HCT116 (cell line): Measurements from ENCODE around the gene MED15. TPM values are rescaled to one million over a fixed set of nuclear protein-coding genes. Genes with fewer than 3 reads are reported as not detected.

Experiments used
- ATAC-seq: fragments of 200-7000 bp; cut with Tn5 transposase; 2 replicates; pipeline ENCODE4 v1.9.1; 2020; ENCODE audit warnings: mild to moderate bottlenecking, moderate library complexity
- BruUV-seq: library from RNA; stranded (reverse); fragments of 400-500 nt; replicated peaks from 2 replicates; lab custom pipeline; 2021; lab: Mats Ljungman, UMichigan
- CTCF ChIA-PET: fragments of 300-600 bp; sonication (Branson Sonifier 250); formaldehyde crosslinking; loops from one replicate; lab custom pipeline; 2021; ENCODE audit warnings: antibody characterized with exemption; lab: Charles Lee
- POLR2A ChIA-PET: fragments of 300-600, 350-600 bp; sonication (Branson Sonifier 250); formaldehyde crosslinking; loops from one replicate; lab custom pipeline; 2021; ENCODE audit warnings: antibody characterized with exemption; lab: Charles Lee
- RAD21 ChIA-PET, 2 experiments: fragments of 300-600 bp; sonication (Branson Sonifier 250); formaldehyde crosslinking; loops; one replicate each; lab custom pipeline; 2023; ENCODE audit warnings: low total read pairs in 2 of 2; ENCODE audit not compliant: uncharacterized antibody in 2 of 2, unreplicated experiment in 2 of 2, low non-redundant PET in 1 of 2; lab: Charles Lee
- DNase-seq: peaks from one replicate; pipeline ENCODE4 v3.0.0-alpha.2; 2010; ENCODE audit warnings: low read depth, low spot score
- H2AFZ ChIP-seq: fragments of 200-600 bp; shearing (Covaris generic), sonication (generic); 2 replicates; pipeline ENCODE4 v1.6.1; 2017; ENCODE audit warnings: low read depth, mixed run types, mixed read lengths, antibody characterized with exemption, low read length; ENCODE audit not compliant: poor library complexity, severe bottlenecking
- H3K27ac ChIP-seq: 2 replicates; pipeline ENCODE4 v1.5.1; 2012; ENCODE audit warnings: low read depth, low read length
- H3K27me3 ChIP-seq: fragments of 200-600 bp; sonication (generic); 2 replicates; pipeline ENCODE4 v1.6.1; 2016; ENCODE audit warnings: mixed run types, low read length, mixed read lengths; ENCODE audit not compliant: insufficient read depth
- H3K36me3 ChIP-seq, 2 experiments: fragments of 200-500 bp in 1 of 2; fragments of 200-600 bp in 1 of 2; sonication (Bioruptor generic) in 1 of 2; sonication (generic) in 1 of 2; 2 replicates each; pipeline versions ENCODE4 v1.5.1 to v1.6.1; 2014 to 2016; ENCODE audit warnings: low read length in 2 of 2, inconsistent platforms in 1 of 2, mixed read lengths in 1 of 2, mixed run types in 1 of 2; ENCODE audit not compliant: insufficient read depth in 2 of 2, control insufficient read depth in 1 of 2
- H3K4me1 ChIP-seq, 2 experiments: fragments of 200-600 bp in 1 of 2; sonication (generic) in 1 of 2; 2 replicates each; pipeline versions ENCODE4 v1.5.1 to v1.6.1; 2012 to 2017; ENCODE audit warnings: low read length in 2 of 2, inconsistent platforms in 1 of 2, mild to moderate bottlenecking in 1 of 2, mixed read lengths in 1 of 2, mixed run types in 1 of 2, moderate library complexity in 1 of 2; ENCODE audit not compliant: insufficient read depth in 2 of 2, control insufficient read depth in 1 of 2
- H3K4me2 ChIP-seq: fragments of 200-600 bp; sonication (generic); 2 replicates; pipeline ENCODE4 v1.6.1; 2017; ENCODE audit warnings: mixed run types, low read length, mixed read lengths
- H3K4me3 ChIP-seq, 2 experiments: fragments of 200-600 bp in 1 of 2; sonication (generic) in 1 of 2; replicated peaks in 1 of 2; 2 replicates each; pipeline ENCODE4 v1.5.1; 2011 to 2016; ENCODE audit warnings: low read length in 2 of 2, control low read depth in 1 of 2, low read depth in 1 of 2, mild to moderate bottlenecking in 1 of 2, mixed read lengths in 1 of 2, mixed run types in 1 of 2
- H3K79me2 ChIP-seq: fragments of 200-600 bp; sonication (generic); 2 replicates; pipeline ENCODE4 v1.6.1; 2017; ENCODE audit warnings: mild to moderate bottlenecking, mixed run types, low read length, moderate library complexity, mixed read lengths; ENCODE audit not compliant: insufficient read depth
- H3K9ac ChIP-seq: fragments of 200-600 bp; sonication (generic); 2 replicates; pipeline ENCODE4 v1.6.1; 2016; ENCODE audit warnings: low read length, mixed read lengths
- H3K9me2 ChIP-seq: fragments of 200-600 bp; sonication (generic), shearing (Covaris generic); 2 replicates; pipeline ENCODE4 v1.6.1; 2017; ENCODE audit warnings: mixed run types, mild to moderate bottlenecking, moderate library complexity; ENCODE audit not compliant: insufficient read depth
- H3K9me3 ChIP-seq, 2 experiments: fragments of 200-500 bp in 1 of 2; fragments of 200-600 bp in 1 of 2; sonication (Bioruptor generic) in 1 of 2; sonication (generic) in 1 of 2; 2 replicates each; pipeline ENCODE4 v1.6.1; 2014 to 2017; ENCODE audit warnings: low read length in 2 of 2, mixed read lengths in 2 of 2, inconsistent platforms in 1 of 2, low read depth in 1 of 2, mild to moderate bottlenecking in 1 of 2, mixed run types in 1 of 2, moderate library complexity in 1 of 2; ENCODE audit not compliant: control insufficient read depth in 1 of 2, insufficient read depth in 1 of 2
- H4K20me1 ChIP-seq: fragments of 200-600 bp; sonication (generic), shearing (Covaris generic); 2 replicates; pipeline ENCODE4 v1.6.1; 2017; ENCODE audit warnings: mixed run types, mild to moderate bottlenecking, moderate library complexity; ENCODE audit not compliant: insufficient read depth
- CBX3 ChIP-seq: IDR thresholded peaks from 2 replicates; pipeline ENCODE4 v1.6.1; 2012; ENCODE audit warnings: low read depth
- CEBPB ChIP-seq: IDR thresholded peaks from 2 replicates; pipeline ENCODE4 v1.6.1; 2012; ENCODE audit warnings: low read depth
- EGR1 ChIP-seq: IDR thresholded peaks from 2 replicates; pipeline ENCODE4 v1.6.1; 2012; ENCODE audit warnings: low read depth
- EZH2 ChIP-seq: fragments of 200-600 bp; sonication (generic); IDR thresholded peaks from 2 replicates; pipeline ENCODE4 v1.6.1; 2017; ENCODE audit warnings: antibody characterized with exemption, mixed run types
- JUND ChIP-seq: IDR thresholded peaks from 2 replicates; pipeline ENCODE4 v1.6.1; 2012
- POLR2A ChIP-seq: IDR thresholded peaks from 2 replicates; pipeline ENCODE4 v1.7.0; 2011; ENCODE audit warnings: borderline replicate concordance; ENCODE audit not compliant: insufficient read depth, insufficient read length; ENCODE audit errors: extremely low read depth
- POLR2AphosphoS5 ChIP-seq: IDR thresholded peaks from 2 replicates; pipeline ENCODE4 v1.6.1; 2011; ENCODE audit warnings: mild to moderate bottlenecking, low read depth, low read length, moderate library complexity
- RAD21 ChIP-seq: IDR thresholded peaks from 2 replicates; pipeline ENCODE4 v1.6.1; 2012; ENCODE audit warnings: low read depth, mild to moderate bottlenecking
- SP1 ChIP-seq: IDR thresholded peaks from 2 replicates; pipeline ENCODE4 v1.6.1; 2012; ENCODE audit warnings: low read depth
- SRF ChIP-seq: IDR thresholded peaks from 2 replicates; pipeline ENCODE4 v1.6.1; 2012; ENCODE audit warnings: low read depth
- YY1 ChIP-seq: IDR thresholded peaks from 2 replicates; pipeline ENCODE4 v1.6.1; 2011; ENCODE audit warnings: low read length, low read depth, moderate library complexity, mild to moderate bottlenecking; ENCODE audit not compliant: insufficient replicate concordance; ENCODE audit errors: extremely low read depth
- intact Hi-C: fragments of 100-400 bp; cut with micrococcal nuclease; formaldehyde crosslinking; loops from 2 replicates; pipeline ENCODE4 v1.10.0; 2022
- total RNA-seq: library from RNA; stranded (reverse); gene quantifications from one replicate; pipeline ENCODE4 v1.2.1, GENCODE V29; 2021; ENCODE audit not compliant: unreplicated experiment
- TF ChIP-seq, protein P1 (sequence below): IDR thresholded peaks from 2 replicates; pipeline ENCODE4 v1.6.1; 2012
- TF ChIP-seq, protein P2 (sequence below): IDR thresholded peaks from 2 replicates; pipeline ENCODE4 v1.6.1; 2012
- TF ChIP-seq, protein P3 (sequence below): IDR thresholded peaks from 2 replicates; pipeline ENCODE4 v1.6.1; 2012; ENCODE audit warnings: low read depth

MED15 gene
- total RNA-seq, 1 experiment from 2014 or later, result 81.3 TPM

DNA sequence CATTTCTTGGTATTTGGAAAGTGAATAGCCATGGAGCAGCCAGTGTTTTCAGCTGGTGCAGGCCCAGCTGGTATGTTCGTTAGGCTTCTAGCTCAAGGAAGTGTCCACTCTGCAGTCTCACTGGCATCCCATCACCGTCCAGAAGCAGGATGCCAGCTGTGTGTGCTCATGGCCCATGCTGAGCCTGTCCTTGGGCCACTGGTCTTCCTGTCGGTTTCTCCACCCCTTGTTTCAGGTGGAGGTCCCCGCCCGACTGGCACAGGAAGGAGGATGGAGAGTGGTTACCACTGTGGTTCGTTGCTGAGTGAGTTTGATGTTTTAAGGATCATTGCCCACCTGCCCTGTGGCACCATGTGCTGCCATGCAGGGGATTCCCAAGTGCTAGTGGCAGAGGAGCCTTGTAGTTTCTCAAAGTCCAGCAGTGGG, 63.7 kb downstream of the MED15 start:
- no peak overlapping the region for H3K4me3 ChIP-seq
- TF ChIP-seq, protein P1, sequence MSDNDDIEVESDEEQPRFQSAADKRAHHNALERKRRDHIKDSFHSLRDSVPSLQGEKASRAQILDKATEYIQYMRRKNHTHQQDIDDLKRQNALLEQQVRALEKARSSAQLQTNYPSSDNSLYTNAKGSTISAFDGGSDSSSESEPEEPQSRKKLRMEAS, result no peak
- TF ChIP-seq JUND (no peak), POLR2A (no peak), RAD21 (no peak), EZH2 (no peak), EGR1 (no peak), CBX3 (no peak), SP1 (no peak), YY1 (no peak), POLR2AphosphoS5 (no peak), SRF (no peak), CEBPB (no peak)
- TF ChIP-seq, protein P2, sequence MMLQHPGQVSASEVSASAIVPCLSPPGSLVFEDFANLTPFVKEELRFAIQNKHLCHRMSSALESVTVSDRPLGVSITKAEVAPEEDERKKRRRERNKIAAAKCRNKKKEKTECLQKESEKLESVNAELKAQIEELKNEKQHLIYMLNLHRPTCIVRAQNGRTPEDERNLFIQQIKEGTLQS, result no peak
- TF ChIP-seq, protein P3, sequence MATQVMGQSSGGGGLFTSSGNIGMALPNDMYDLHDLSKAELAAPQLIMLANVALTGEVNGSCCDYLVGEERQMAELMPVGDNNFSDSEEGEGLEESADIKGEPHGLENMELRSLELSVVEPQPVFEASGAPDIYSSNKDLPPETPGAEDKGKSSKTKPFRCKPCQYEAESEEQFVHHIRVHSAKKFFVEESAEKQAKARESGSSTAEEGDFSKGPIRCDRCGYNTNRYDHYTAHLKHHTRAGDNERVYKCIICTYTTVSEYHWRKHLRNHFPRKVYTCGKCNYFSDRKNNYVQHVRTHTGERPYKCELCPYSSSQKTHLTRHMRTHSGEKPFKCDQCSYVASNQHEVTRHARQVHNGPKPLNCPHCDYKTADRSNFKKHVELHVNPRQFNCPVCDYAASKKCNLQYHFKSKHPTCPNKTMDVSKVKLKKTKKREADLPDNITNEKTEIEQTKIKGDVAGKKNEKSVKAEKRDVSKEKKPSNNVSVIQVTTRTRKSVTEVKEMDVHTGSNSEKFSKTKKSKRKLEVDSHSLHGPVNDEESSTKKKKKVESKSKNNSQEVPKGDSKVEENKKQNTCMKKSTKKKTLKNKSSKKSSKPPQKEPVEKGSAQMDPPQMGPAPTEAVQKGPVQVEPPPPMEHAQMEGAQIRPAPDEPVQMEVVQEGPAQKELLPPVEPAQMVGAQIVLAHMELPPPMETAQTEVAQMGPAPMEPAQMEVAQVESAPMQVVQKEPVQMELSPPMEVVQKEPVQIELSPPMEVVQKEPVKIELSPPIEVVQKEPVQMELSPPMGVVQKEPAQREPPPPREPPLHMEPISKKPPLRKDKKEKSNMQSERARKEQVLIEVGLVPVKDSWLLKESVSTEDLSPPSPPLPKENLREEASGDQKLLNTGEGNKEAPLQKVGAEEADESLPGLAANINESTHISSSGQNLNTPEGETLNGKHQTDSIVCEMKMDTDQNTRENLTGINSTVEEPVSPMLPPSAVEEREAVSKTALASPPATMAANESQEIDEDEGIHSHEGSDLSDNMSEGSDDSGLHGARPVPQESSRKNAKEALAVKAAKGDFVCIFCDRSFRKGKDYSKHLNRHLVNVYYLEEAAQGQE, result no peak
- TF ChIP-seq, all 23 proteins: peak for 0
- no peak overlapping the region for H3K9ac ChIP-seq
- ATAC-seq (no peak), DNase-seq (no peak)
- intact Hi-C loops, result no loop called here
- peaks cover 28 to 75% of the 10 kb centered on the region in 2 experiments for H3K36me3 ChIP-seq
- no TSS peak for BruUV-seq
- H4K20me1 ChIP-seq, result no peaks in the 10 kb centered on the region
- no peak overlapping the region for H3K27ac ChIP-seq
- ChIA-PET CTCF (interaction anchor here (0.8 to 1.7 kb wide), 4 partner anchors 12 to 215 kb away, joined by 3 to 9 read pairs (median 3); no protein-coding TSS in a partner anchor), POLR2A (no interaction called here), RAD21 (no interaction called here)
- H3K9me2 ChIP-seq, result no peaks in the 10 kb centered on the region
- no peaks in the 10 kb centered on the region for H3K27me3 ChIP-seq
- H3K4me1 ChIP-seq, result peaks cover 41 to 54% of the 10 kb centered on the region in 2 experiments
- H3K4me2 ChIP-seq, result peak overlapping the region; percentile 63
- no peaks in the 10 kb centered on the region for H3K9me3 ChIP-seq
- H2AFZ ChIP-seq, result no peak overlapping the region
- H3K79me2 ChIP-seq, result peaks cover 20% of the 10 kb centered on the region; the same call in 1 of the 2 replicates
